Fibroblast of the aortic adventitia (primary cell): Measurements from ENCODE around the gene CIITA. TPM values are rescaled to one million over a fixed set of nuclear protein-coding genes. Genes with fewer than 3 reads are reported as not detected.
"Not testable (repeated sequence)": the region's sequence is repeated elsewhere in the genome, so short reads cannot be mapped to it uniquely, and the experiment has no call there.

Source experiments
- DNase-seq: peaks from one replicate; pipeline ENCODE4 v3.0.0-alpha.2; 2010; ENCODE audit warnings: low read depth
- H3K4me3 ChIP-seq: 2 replicates; pipeline ENCODE4 v1.5.1; 2011; ENCODE audit warnings: low read depth, mild to moderate bottlenecking, control low read depth, low read length, moderate library complexity
- CTCF ChIP-seq: IDR thresholded peaks from 2 replicates; pipeline ENCODE4 v1.5.1; 2011; ENCODE audit warnings: mild to moderate bottlenecking, low read length, control low read depth, inconsistent platforms; ENCODE audit not compliant: insufficient read depth
- total RNA-seq: library from RNA; depleted of rRNA; stranded (reverse); fragments of >200 nt; gene quantifications from 2 replicates; pipeline ENCODE4 v1.2.3, GENCODE V29; 2012; ENCODE audit warnings: low replicate concordance

The CIITA gene
- total RNA-seq, 1 donor = 1.3 TPM

GRCh38 chr16:10920726-10921427, 43.9 kb downstream of the CIITA start:
- DNase-seq = no peak
- TF ChIP-seq CTCF = no peak
- no peak overlapping the region for H3K4me3 ChIP-seq

GRCh38 chr16:10921536-10922327, 44.7 kb downstream of the CIITA start:
- peak; percentile 45 for DNase-seq
- no peak for TF ChIP-seq CTCF
- no peak overlapping the region for H3K4me3 ChIP-seq

GRCh38 chr16:10922328-10923145, 45.5 kb downstream of the CIITA start:
- DNase-seq = peak; percentile 30
- TF ChIP-seq CTCF = no peak
- H3K4me3 ChIP-seq = no peak overlapping the region

- no peak for TF ChIP-seq CTCF
- H3K4me3 ChIP-seq = no peak overlapping the region
- no peak for DNase-seq
Observed at GRCh38 chr16:10923146-10923649, 46.2 kb downstream of the CIITA start.

GRCh38 chr16:10923650-10924214, 46.7 kb downstream of the CIITA start:
- no peak for DNase-seq
- H3K4me3 ChIP-seq = no peak overlapping the region
- TF ChIP-seq CTCF = no peak

GRCh38 chr16:10925285-10925684, 48.3 kb downstream of the CIITA start:
- not testable (repeated sequence) for H3K4me3 ChIP-seq, DNase-seq
